Mesenchymal stem cell (in vitro differentiated cells and primary cell): Measurements from ENCODE around the gene TM9SF3.

Experiments
- DNase-seq: peaks from one replicate; pipeline ENCODE4 v3.0.0-alpha.2; 2013
- H2AFZ ChIP-seq: one replicate; pipeline ENCODE4 v1.6.1; 2013; ENCODE audit warnings: low read depth, mild to moderate bottlenecking, control low read depth, inconsistent platforms, low read length, moderate library complexity
- H2AK5ac ChIP-seq: 2 replicates; pipeline ENCODE4 v1.6.1; 2013; ENCODE audit warnings: low read length, moderate library complexity, mild to moderate bottlenecking, inconsistent platforms; ENCODE audit not compliant: severe bottlenecking
- H2BK120ac ChIP-seq: one replicate; pipeline ENCODE4 v1.6.1; 2013; ENCODE audit warnings: low read depth, mild to moderate bottlenecking, inconsistent platforms, low read length, moderate library complexity
- H2BK12ac ChIP-seq, 2 experiments: one replicate each; pipeline ENCODE4 v1.6.1; 2013; ENCODE audit warnings: inconsistent platforms in 2 of 2, low read length in 2 of 2, mild to moderate bottlenecking in 2 of 2, moderate library complexity in 2 of 2, control low read depth in 1 of 2
- H2BK15ac ChIP-seq: one replicate; pipeline ENCODE4 v1.6.1; 2013; ENCODE audit warnings: mild to moderate bottlenecking, low read depth, inconsistent platforms; ENCODE audit not compliant: poor library complexity, severe bottlenecking
- H2BK5ac ChIP-seq: 2 replicates; pipeline ENCODE4 v1.6.1; 2013; ENCODE audit warnings: low read depth, mild to moderate bottlenecking, low read length, control low read depth, inconsistent platforms; ENCODE audit not compliant: poor library complexity, severe bottlenecking
- H3K14ac ChIP-seq, 2 experiments: one replicate each; pipeline ENCODE4 v1.6.1; 2013; ENCODE audit warnings: inconsistent platforms in 2 of 2, low read length in 2 of 2, control low read depth in 1 of 2, mild to moderate bottlenecking in 1 of 2, moderate library complexity in 1 of 2
- H3K18ac ChIP-seq, 2 experiments: one replicate each; pipeline ENCODE4 v1.6.1; 2013; ENCODE audit warnings: inconsistent platforms in 2 of 2, low read length in 2 of 2, control low read depth in 1 of 2, low read depth in 1 of 2, mild to moderate bottlenecking in 1 of 2
- H3K23ac ChIP-seq, 2 experiments: one replicate each; pipeline ENCODE4 v1.6.1; 2013; ENCODE audit warnings: inconsistent platforms in 2 of 2, low read length in 2 of 2, mild to moderate bottlenecking in 2 of 2, moderate library complexity in 2 of 2, control low read depth in 1 of 2
- H3K27ac ChIP-seq: 2 replicates; pipeline ENCODE4 v1.5.1; 2013; ENCODE audit warnings: mild to moderate bottlenecking, moderate library complexity, low read length, control low read depth, inconsistent platforms; ENCODE audit not compliant: poor library complexity, severe bottlenecking
- H3K27me3 ChIP-seq, 2 experiments: 2 replicates each; pipeline versions ENCODE4 v1.6.1 to v1.7.0; 2013; ENCODE audit warnings: low read length in 2 of 2, mild to moderate bottlenecking in 2 of 2, moderate library complexity in 2 of 2, control low read depth in 1 of 2, inconsistent platforms in 1 of 2; ENCODE audit not compliant: control insufficient read depth in 1 of 2, insufficient read depth in 1 of 2
- H3K36me3 ChIP-seq, 2 experiments: 2 replicates each; pipeline versions ENCODE4 v1.6.1 to v1.7.0; 2013; ENCODE audit warnings: low read length in 2 of 2, control low read depth in 1 of 2, inconsistent platforms in 1 of 2, low read depth in 1 of 2, mild to moderate bottlenecking in 1 of 2; ENCODE audit not compliant: insufficient read depth in 2 of 2, control insufficient read depth in 1 of 2
- H3K4ac ChIP-seq, 2 experiments: one replicate each; pipeline ENCODE4 v1.6.1; 2013; ENCODE audit warnings: inconsistent platforms in 2 of 2, low read length in 2 of 2, mild to moderate bottlenecking in 2 of 2, moderate library complexity in 2 of 2, control low read depth in 1 of 2, low read depth in 1 of 2
- H3K4me1 ChIP-seq: 2 replicates; pipeline ENCODE4 v1.6.1; 2013; ENCODE audit warnings: low read depth, low read length, control low read depth; ENCODE audit not compliant: control insufficient read depth, insufficient read depth
- H3K4me2 ChIP-seq: 2 replicates; pipeline ENCODE4 v1.6.1; 2013; ENCODE audit warnings: low read length, mild to moderate bottlenecking, inconsistent platforms; ENCODE audit not compliant: poor library complexity, severe bottlenecking
- H3K4me3 ChIP-seq, 2 experiments: 2 replicates each; pipeline versions ENCODE4 v1.5.1 to v1.7.0; 2013; ENCODE audit warnings: low read length in 2 of 2, mild to moderate bottlenecking in 2 of 2, control low read depth in 1 of 2, low read depth in 1 of 2; ENCODE audit not compliant: insufficient read depth in 1 of 2
- H3K79me1 ChIP-seq: replicated peaks from 2 replicates; pipeline ENCODE4 v1.6.1; 2013; ENCODE audit warnings: mild to moderate bottlenecking, control low read depth, low read length, inconsistent platforms; ENCODE audit not compliant: poor library complexity, severe bottlenecking
- H3K9ac ChIP-seq: 2 replicates; pipeline ENCODE4 v1.7.0; 2013; ENCODE audit warnings: mild to moderate bottlenecking, low read length, moderate library complexity
- H3K9me3 ChIP-seq: 2 replicates; pipeline ENCODE4 v1.7.0; 2013; ENCODE audit warnings: mild to moderate bottlenecking, low read length; ENCODE audit not compliant: control insufficient read depth
- H4K8ac ChIP-seq: one replicate; pipeline ENCODE4 v1.6.1; 2013; ENCODE audit warnings: inconsistent platforms, mild to moderate bottlenecking, low read length, moderate library complexity
- H4K91ac ChIP-seq: one replicate; pipeline ENCODE4 v1.6.1; 2013; ENCODE audit warnings: mild to moderate bottlenecking, low read length, inconsistent platforms
- WGBS: methylation state at CpG from one replicate; pipeline ENCODE4 v1.1.7; 2013; ENCODE audit warnings: mixed read lengths; 5-methylcytosine and 5-hydroxymethylcytosine counted together

Gene TM9SF3

GRCh38 chr10:96500050-96500449, 86.8 kb downstream of the TM9SF3 start:
- Histone ChIP-seq H3K4ac (no peak overlapping the region), H4K8ac (no peak overlapping the region), H3K9ac (no peak overlapping the region), H2AFZ (no peak overlapping the region), H3K14ac (no peak overlapping the region), H4K91ac (no peak overlapping the region), H2BK12ac (no peak overlapping the region), H3K27ac (no peak overlapping the region), H2AK5ac (no peak overlapping the region), H3K23ac (no peak overlapping the region), H3K27me3 (peaks cover 0 to 45% of the 10 kb centered on the region in 2 experiments), H2BK15ac (no peak overlapping the region), H3K4me2 (no peak overlapping the region), H3K79me1 (peaks cover 30% of the 10 kb centered on the region), H3K4me3 (no peak overlapping the region), H3K9me3 (no peaks in the 10 kb centered on the region), H2BK5ac (no peak overlapping the region), H3K4me1 (peaks cover 19% of the 10 kb centered on the region), H3K18ac (no peak overlapping the region), H3K36me3 (no peaks in the 10 kb centered on the region), H2BK120ac (no peak overlapping the region)
- no peak for DNase-seq
- 84% methylated on average over 2 of the region's 3 CpGs for WGBS

- no peaks in the 10 kb centered on the region for H3K9me3 ChIP-seq
- no peak overlapping the region for H3K9ac ChIP-seq
- DNase-seq: no peak
- no peak overlapping the region for H3K14ac ChIP-seq
- peaks cover 0 to 55% of the 10 kb centered on the region in 2 experiments for H3K27me3 ChIP-seq
- no peak overlapping the region for H3K4me2 ChIP-seq
- H4K8ac ChIP-seq: no peak overlapping the region
- no peak overlapping the region for H3K4ac ChIP-seq
- H3K4me1 ChIP-seq: peaks cover 9% of the 10 kb centered on the region
- H3K79me1 ChIP-seq: peaks cover 45% of the 10 kb centered on the region
- H2AFZ ChIP-seq: no peak overlapping the region
- no peak overlapping the region for H4K91ac ChIP-seq
- no peak overlapping the region for H3K27ac ChIP-seq
- H2AK5ac ChIP-seq: no peak overlapping the region
- H3K23ac ChIP-seq: no peak overlapping the region
- H3K4me3 ChIP-seq: no peak overlapping the region
- no peak overlapping the region for H2BK120ac ChIP-seq
- H2BK12ac ChIP-seq: no peak overlapping the region
- no peak overlapping the region for H2BK5ac ChIP-seq
- 60% methylated on average over 2 of the region's 5 CpGs for WGBS
- no peak overlapping the region for H3K18ac ChIP-seq
- peaks cover 0 to 9% of the 10 kb centered on the region in 2 experiments for H3K36me3 ChIP-seq
- no peak overlapping the region for H2BK15ac ChIP-seq
Measured at GRCh38 chr10:96497391-96497790, 89.4 kb downstream of the TM9SF3 start.

- Histone ChIP-seq H2AFZ (no peak overlapping the region), H3K27ac (no peak overlapping the region), H2BK12ac (no peak overlapping the region), H3K4me1 (peaks cover 1% of the 10 kb centered on the region), H3K4me2 (no peak overlapping the region), H2BK120ac (no peak overlapping the region), H3K14ac (no peak overlapping the region), H3K18ac (no peak overlapping the region), H3K27me3 (peaks cover 0 to 52% of the 10 kb centered on the region in 2 experiments), H3K4ac (no peak overlapping the region), H3K4me3 (no peak overlapping the region), H3K9ac (no peak overlapping the region), H2BK5ac (no peak overlapping the region), H3K9me3 (no peaks in the 10 kb centered on the region), H2AK5ac (no peak overlapping the region), H2BK15ac (no peak overlapping the region), H4K8ac (no peak overlapping the region), H3K23ac (no peak overlapping the region), H3K79me1 (peaks cover 50% of the 10 kb centered on the region), H4K91ac (no peak overlapping the region), H3K36me3 (peaks cover 0 to 9% of the 10 kb centered on the region in 2 experiments)
- 51% methylated on average over 5 of the region's 6 CpGs for WGBS
- peak; percentile 40 for DNase-seq
Measured at GRCh38 chr10:96496281-96496925, 90.4 kb downstream of the TM9SF3 start.

- no peak overlapping the region for H3K27ac ChIP-seq
- no peak for DNase-seq
- H2AK5ac ChIP-seq: no peak overlapping the region
- H2AFZ ChIP-seq: no peak overlapping the region
- H3K4me2 ChIP-seq: no peak overlapping the region
- H3K4me1 ChIP-seq: no peaks in the 10 kb centered on the region
- H3K4ac ChIP-seq: no peak overlapping the region
- H2BK15ac ChIP-seq: no peak overlapping the region
- no peak overlapping the region for H3K14ac ChIP-seq
- no peak overlapping the region for H3K18ac ChIP-seq
- H3K9ac ChIP-seq: no peak overlapping the region
- H3K36me3 ChIP-seq: peaks cover 0 to 9% of the 10 kb centered on the region in 2 experiments
- no peak overlapping the region for H4K8ac ChIP-seq
- no peak overlapping the region for H2BK120ac ChIP-seq
- H3K27me3 ChIP-seq: peaks cover 0 to 52% of the 10 kb centered on the region in 2 experiments
- H3K9me3 ChIP-seq: no peaks in the 10 kb centered on the region
- H3K4me3 ChIP-seq: no peak overlapping the region
- peaks cover 52% of the 10 kb centered on the region for H3K79me1 ChIP-seq
- H3K23ac ChIP-seq: no peak overlapping the region
- H4K91ac ChIP-seq: no peak overlapping the region
- H2BK5ac ChIP-seq: no peak overlapping the region
- H2BK12ac ChIP-seq: no peak overlapping the region
- WGBS: 94% methylated on average over 6 of the region's 6 CpGs
Measured at GRCh38 chr10:96495544-96495943, 91.3 kb downstream of the TM9SF3 start.
